VCaP (cell line): Measurements from ENCODE around the gene MAB21L4.

Experiments used
- H3K27ac ChIP-seq: fragments of 450-650 bp; 2 replicates; pipeline ENCODE4 v1.5.1; 2017
- CTCF ChIP-seq: fragments of 450-650 bp; conservative IDR thresholded peaks from 2 replicates; pipeline ENCODE4 v1.5.1; 2017; ENCODE audit warnings: mild to moderate bottlenecking, moderate library complexity

MAB21L4 gene

DNA sequence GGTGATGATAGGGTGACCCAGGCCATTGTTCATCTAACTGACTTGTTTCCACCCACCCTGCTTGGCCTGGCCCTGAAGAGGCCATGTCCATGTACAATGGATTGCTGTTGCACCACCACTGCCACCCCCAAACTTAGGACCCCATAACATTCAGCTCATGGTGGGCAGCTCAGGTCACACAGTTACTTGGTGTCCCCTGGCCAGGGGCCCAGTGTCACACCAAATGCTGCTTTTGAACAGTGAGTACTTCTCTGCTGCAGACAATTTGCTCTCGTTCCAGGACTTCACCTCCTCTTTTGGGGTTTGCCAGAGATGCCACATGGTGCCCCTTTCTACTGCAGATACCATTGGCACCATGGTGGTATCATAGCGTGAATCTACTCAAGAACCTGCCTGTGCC is 11.7 kb downstream of the MAB21L4 start:
- no peak overlapping the region for H3K27ac ChIP-seq
- TF ChIP-seq CTCF = no peak

- no peak overlapping the region for H3K27ac ChIP-seq
- no peak for TF ChIP-seq CTCF
These were observed 14.0 kb downstream of the MAB21L4 start for GRCh38 chr2:240881913-240882312.

- TF ChIP-seq CTCF = no peak
- H3K27ac ChIP-seq = no peak overlapping the region
These were observed 16.9 kb downstream of the MAB21L4 start for GRCh38 chr2:240879105-240879504.

DNA sequence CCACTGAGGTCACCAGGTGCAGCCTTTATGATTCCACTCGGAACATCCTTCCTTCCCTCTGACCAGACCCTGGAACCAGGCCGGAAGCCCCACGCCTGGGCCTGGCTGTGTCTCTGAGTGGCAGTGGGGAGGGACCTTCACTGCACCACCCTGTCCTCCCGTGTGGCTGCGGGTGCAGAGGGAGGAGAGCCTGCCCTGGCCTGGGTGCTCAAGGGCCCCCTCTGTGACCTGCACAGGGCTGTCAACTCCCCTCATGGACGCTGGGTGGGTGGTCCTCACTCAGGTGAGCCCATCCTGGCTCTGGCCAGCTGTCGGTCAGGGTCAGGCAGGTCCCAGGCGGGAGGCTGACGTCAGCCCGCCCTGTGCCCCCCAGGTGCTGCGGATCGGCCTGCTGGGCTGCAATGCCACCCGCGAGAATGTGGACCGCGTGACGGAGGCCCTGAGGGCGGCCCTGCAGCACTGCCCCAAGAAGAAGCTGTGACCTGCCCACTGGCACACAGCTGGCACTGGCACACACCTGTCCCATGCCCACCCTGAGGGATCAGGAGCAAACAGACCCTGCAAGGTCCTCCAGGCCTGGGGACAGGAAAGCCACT is 17.5 kb downstream of the MAB21L4 start:
- no peak for TF ChIP-seq CTCF
- H3K27ac ChIP-seq = no peak overlapping the region

- H3K27ac ChIP-seq = no peak overlapping the region
- no peak for TF ChIP-seq CTCF
These were observed 18.3 kb downstream of the MAB21L4 start for GRCh38 chr2:240877460-240878340.

- no peak overlapping the region for H3K27ac ChIP-seq
- no peak for TF ChIP-seq CTCF
These were observed 19.3 kb downstream of the MAB21L4 start for GRCh38 chr2:240876475-240877251.

- TF ChIP-seq CTCF = no peak
- no peak overlapping the region for H3K27ac ChIP-seq
These were observed 19.9 kb downstream of the MAB21L4 start for GRCh38 chr2:240876035-240876474.
